ENCODE results near the gene SIT1.
A peak's percentile ranks its signal among the peaks of the same experiment; 100 is the strongest.

Gene SIT1

GRCh38 chr9:35680331-35681105 lies 29.8 kb upstream of the SIT1 start:
- no peaks in the 10 kb centered on the region for H4K20me1 ChIP-seq (ENCODE audit: insufficient read depth, low read length)

GRCh38 chr9:35679766-35680330 lies 29.1 kb upstream of the SIT1 start:
- no peaks in the 10 kb centered on the region for H3K9me2 ChIP-seq (ENCODE audit: low read depth, low read length)
- H3K4me2 ChIP-seq (ENCODE audit: low read length): no peak overlapping the region
- no peaks in the 10 kb centered on the region for H4K20me1 ChIP-seq (ENCODE audit: insufficient read depth, low read length)
- TF ChIP-seq CTCF (IDR thresholded peaks at IDR 0.05; ENCODE audit: low read length) (no peak), EZH2 (IDR thresholded peaks at IDR 0.05; ENCODE audit: borderline replicate concordance, low read length) (no peak)
- H3K27me3 ChIP-seq (ENCODE audit: insufficient read depth, low read length): peaks cover 4% of the 10 kb centered on the region
- no peaks in the 10 kb centered on the region for H3K9me3 ChIP-seq (ENCODE audit: low read length)
- H3K27ac ChIP-seq (ENCODE audit: low read depth, low read length, poor library complexity, severe bottlenecking): no peak overlapping the region
- no peak overlapping the region for H2AFZ ChIP-seq (ENCODE audit: low read length)
- H3K4me1 ChIP-seq (ENCODE audit: insufficient read depth, low read length, severe bottlenecking): peaks cover 26% of the 10 kb centered on the region
- no peak overlapping the region for H3K4me3 ChIP-seq (ENCODE audit: low read depth, low read length, poor library complexity, severe bottlenecking)
- H3K79me2 ChIP-seq (ENCODE audit: insufficient read depth, low read length): no peaks in the 10 kb centered on the region
- H3F3A ChIP-seq (ENCODE audit: insufficient read depth, low read length): no peaks in the 10 kb centered on the region
- H3K36me3 ChIP-seq (ENCODE audit: insufficient read depth, low read length): no peaks in the 10 kb centered on the region
- H3K9ac ChIP-seq (ENCODE audit: low read length): no peak overlapping the region

More at GRCh38 chr9:35680331-35681105, 29.8 kb upstream of the SIT1 start:
- Histone ChIP-seq H3K27me3 (ENCODE audit: insufficient read depth, low read length) (no peaks in the 10 kb centered on the region; the same call in 1 of the 2 replicates), H3K9me2 (ENCODE audit: low read depth, low read length) (no peaks in the 10 kb centered on the region), H3K36me3 (ENCODE audit: insufficient read depth, low read length) (no peaks in the 10 kb centered on the region), H3F3A (ENCODE audit: insufficient read depth, low read length) (no peaks in the 10 kb centered on the region), H3K4me2 (ENCODE audit: low read length) (peak overlapping the region; percentile 37; the same call in 1 of the 2 replicates), H3K9ac (ENCODE audit: low read length) (peak overlapping the region; percentile 2; the same call in 1 of the 2 replicates), H3K79me2 (ENCODE audit: insufficient read depth, low read length) (no peaks in the 10 kb centered on the region), H3K27ac (ENCODE audit: low read depth, low read length, poor library complexity, severe bottlenecking) (no peak overlapping the region), H2AFZ (ENCODE audit: low read length) (no peak overlapping the region), H3K9me3 (ENCODE audit: low read length) (no peaks in the 10 kb centered on the region), H3K4me3 (ENCODE audit: low read depth, low read length, poor library complexity, severe bottlenecking) (no peak overlapping the region), H3K4me1 (ENCODE audit: insufficient read depth, low read length, severe bottlenecking) (peaks cover 19% of the 10 kb centered on the region)
- TF ChIP-seq CTCF (IDR thresholded peaks at IDR 0.05; ENCODE audit: low read length) (no peak), EZH2 (IDR thresholded peaks at IDR 0.05; ENCODE audit: borderline replicate concordance, low read length) (no peak)

- peaks cover 34% of the 10 kb centered on the region for H3K4me1 ChIP-seq (ENCODE audit: insufficient read depth, low read length, severe bottlenecking)
- H4K20me1 ChIP-seq (ENCODE audit: insufficient read depth, low read length): no peaks in the 10 kb centered on the region
- H3K36me3 ChIP-seq (ENCODE audit: insufficient read depth, low read length): no peaks in the 10 kb centered on the region
- TF ChIP-seq EZH2 (IDR thresholded peaks at IDR 0.05; ENCODE audit: borderline replicate concordance, low read length) (no peak), CTCF (IDR thresholded peaks at IDR 0.05; ENCODE audit: low read length) (no peak)
- H3K27me3 ChIP-seq (ENCODE audit: insufficient read depth, low read length): peaks cover 4% of the 10 kb centered on the region
- H3K27ac ChIP-seq (ENCODE audit: low read depth, low read length, poor library complexity, severe bottlenecking): no peak overlapping the region
- H3K9me2 ChIP-seq (ENCODE audit: low read depth, low read length): no peaks in the 10 kb centered on the region
- no peak overlapping the region for H3K4me3 ChIP-seq (ENCODE audit: low read depth, low read length, poor library complexity, severe bottlenecking)
- no peak overlapping the region for H3K4me2 ChIP-seq (ENCODE audit: low read length)
- H3K9ac ChIP-seq (ENCODE audit: low read length): no peak overlapping the region
- H3K9me3 ChIP-seq (ENCODE audit: low read length): no peaks in the 10 kb centered on the region
- no peaks in the 10 kb centered on the region for H3F3A ChIP-seq (ENCODE audit: insufficient read depth, low read length)
- H3K79me2 ChIP-seq (ENCODE audit: insufficient read depth, low read length): no peaks in the 10 kb centered on the region
- no peak overlapping the region for H2AFZ ChIP-seq (ENCODE audit: low read length)
These were observed 28.4 kb upstream of the SIT1 start for GRCh38 chr9:35679091-35679490.
